WTC11 (cell line): ENCODE measurements around the gene DEPDC5. TPM values are rescaled to one million over a fixed set of nuclear protein-coding genes. Genes with fewer than 3 reads are reported as not detected.

Source experiments
- ATAC-seq: fragments of 200-7000 bp; cut with Tn5 transposase; 2 replicates; pipeline ENCODE4 v1.10.0; 2021; ENCODE audit warnings: mild to moderate bottlenecking, moderate library complexity
- CTCF ChIA-PET: fragments of 300-600 bp; sonication (Branson Sonifier 250); formaldehyde crosslinking; loops from one replicate; lab custom pipeline; 2021; ENCODE audit warnings: antibody characterized with exemption; lab: Charles Lee
- POLR2A ChIA-PET: fragments of 350-600 bp; sonication (Branson Sonifier 250); formaldehyde crosslinking; loops from one replicate; lab custom pipeline; 2021; ENCODE audit warnings: antibody characterized with exemption; lab: Charles Lee
- DNase-seq: peaks from one replicate; pipeline ENCODE4 v3.0.0; 2021; ENCODE audit warnings: low spot score
- H3K27ac Mint-ChIP-seq: 2 replicates; pipeline ENCODE4 v1.8.0; 2021; ENCODE audit warnings: mixed read lengths
- H3K27me3 Mint-ChIP-seq: 2 replicates; pipeline ENCODE4 v1.8.0; 2021; ENCODE audit warnings: low read depth, mild to moderate bottlenecking, moderate library complexity, mixed read lengths
- H3K36me3 Mint-ChIP-seq: 2 replicates; pipeline ENCODE4 v1.8.0; 2021; ENCODE audit warnings: mixed read lengths
- H3K4me1 Mint-ChIP-seq: 2 replicates; pipeline ENCODE4 v1.8.0; 2022; ENCODE audit warnings: mixed read lengths
- H3K4me3 Mint-ChIP-seq: 2 replicates; pipeline ENCODE4 v1.8.0; 2021; ENCODE audit warnings: mild to moderate bottlenecking, moderate library complexity, mixed read lengths
- H3K9me3 Mint-ChIP-seq: 2 replicates; pipeline ENCODE4 v1.8.0; 2021; ENCODE audit warnings: mixed read lengths
- ATF3 ChIP-seq: sonication (generic); formaldehyde crosslinking; conservative IDR thresholded peaks from 2 replicates; pipeline ENCODE4 v1.8.1; 2022; ENCODE audit warnings: mild to moderate bottlenecking, missing genetic modification reagents
- ESRRA ChIP-seq: sonication (generic); formaldehyde crosslinking; IDR thresholded peaks from 2 replicates; pipeline ENCODE4 v1.8.1; 2022; ENCODE audit warnings: mild to moderate bottlenecking, missing genetic modification reagents, borderline replicate concordance
- ETV6 ChIP-seq: sonication (generic); formaldehyde crosslinking; IDR thresholded peaks from 2 replicates; pipeline ENCODE4 v1.8.1; 2022; ENCODE audit warnings: mild to moderate bottlenecking, missing genetic modification reagents
- IRF2 ChIP-seq: sonication (generic); formaldehyde crosslinking; IDR thresholded peaks from 2 replicates; pipeline ENCODE4 v1.8.0; 2022; ENCODE audit warnings: low read depth, missing genetic modification reagents, borderline replicate concordance
- MYBL2 ChIP-seq: sonication (generic); formaldehyde crosslinking; IDR thresholded peaks from 2 replicates; pipeline ENCODE4 v1.8.1; 2023; ENCODE audit warnings: mild to moderate bottlenecking, moderate library complexity, missing genetic modification reagents
- NFATC4 ChIP-seq: fragments of 250-450 bp; sonication (Bioruptor Pico); IDR thresholded peaks from 2 replicates; pipeline ENCODE4 v1.9.0; 2021; ENCODE audit warnings: mild to moderate bottlenecking
- NFE2L1 ChIP-seq: sonication (generic); formaldehyde crosslinking; IDR thresholded peaks from 2 replicates; pipeline ENCODE4 v1.8.1; 2023; ENCODE audit warnings: missing genetic modification reagents
- NR1H2 ChIP-seq: sonication (generic); formaldehyde crosslinking; IDR thresholded peaks from 2 replicates; pipeline ENCODE4 v1.9.0; 2021; ENCODE audit warnings: mild to moderate bottlenecking, moderate library complexity, missing genetic modification reagents
- PRRX2 ChIP-seq: fragments of 250-450 bp; sonication (Bioruptor Pico); IDR thresholded peaks from 2 replicates; pipeline ENCODE4 v1.8.0; 2021; ENCODE audit warnings: mild to moderate bottlenecking
- RELA ChIP-seq: sonication (generic); formaldehyde crosslinking; IDR thresholded peaks from 2 replicates; pipeline ENCODE4 v1.8.1; 2022; ENCODE audit warnings: missing genetic modification reagents, mild to moderate bottlenecking, borderline replicate concordance
- SP1 ChIP-seq: sonication (generic); formaldehyde crosslinking; conservative IDR thresholded peaks from 2 replicates; pipeline ENCODE4 v1.8.1; 2022; ENCODE audit warnings: missing genetic modification reagents
- TEAD1 ChIP-seq: sonication (generic); formaldehyde crosslinking; IDR thresholded peaks from 2 replicates; pipeline ENCODE4 v1.8.0; 2022; ENCODE audit warnings: mild to moderate bottlenecking, missing genetic modification reagents
- ZNF138 ChIP-seq: sonication (generic); formaldehyde crosslinking; conservative IDR thresholded peaks from 2 replicates; pipeline ENCODE4 v1.8.1; 2022; ENCODE audit warnings: mild to moderate bottlenecking, moderate library complexity, missing genetic modification reagents
- ZNF232 ChIP-seq: sonication (generic); formaldehyde crosslinking; IDR thresholded peaks from 2 replicates; pipeline ENCODE4 v1.8.0; 2022; ENCODE audit warnings: mild to moderate bottlenecking, missing genetic modification reagents
- ZNF263 ChIP-seq: sonication (generic); formaldehyde crosslinking; IDR thresholded peaks from 2 replicates; pipeline ENCODE4 v1.8.1; 2022; ENCODE audit warnings: low read depth, mild to moderate bottlenecking, moderate library complexity, missing genetic modification reagents
- ZNF425 ChIP-seq: fragments of 250-450 bp; sonication (Bioruptor Pico); conservative IDR thresholded peaks from 2 replicates; pipeline ENCODE4 v1.9.0; 2021; ENCODE audit warnings: mild to moderate bottlenecking
- total RNA-seq: library from RNA; stranded (reverse); gene quantifications from 3 replicates; pipeline ENCODE4 v1.2.3, GENCODE V29; 2021
- TF ChIP-seq, protein P1 (sequence below): fragments of 250-450 bp; sonication (Bioruptor Pico); IDR thresholded peaks from 2 replicates; pipeline ENCODE4 v1.9.0; 2021; ENCODE audit warnings: mild to moderate bottlenecking
- TF ChIP-seq, protein P2 (sequence below): fragments of 250-450 bp; sonication (Bioruptor Pico); IDR thresholded peaks from 2 replicates; pipeline ENCODE4 v1.9.0; 2021; ENCODE audit warnings: mild to moderate bottlenecking
- TF ChIP-seq, protein P3 (sequence below): fragments of 200-600 bp; IDR thresholded peaks from 2 replicates; pipeline ENCODE4 v1.8.0; 2022; ENCODE audit warnings: antibody characterized with exemption
- TF ChIP-seq, protein P4 (sequence below): fragments of 250-450 bp; sonication (Bioruptor Pico); IDR thresholded peaks from 2 replicates; pipeline ENCODE4 v1.9.0; 2021; ENCODE audit warnings: mild to moderate bottlenecking, borderline replicate concordance

DEPDC5 gene
- total RNA-seq, 1 experiment from 2014 or later, result 40.5 TPM

- ATAC-seq (no peak), DNase-seq (no peak)
- Mint-ChIP-seq H3K27me3 (no peaks in the 10 kb centered on the region), H3K4me1 (peaks cover 43% of the 10 kb centered on the region), H3K4me3 (peak overlapping the region; percentile 81), H3K9me3 (no peaks in the 10 kb centered on the region), H3K27ac (peak overlapping the region; percentile 100), H3K36me3 (peaks cover 6% of the 10 kb centered on the region)
- no peak for TF ChIP-seq ZNF232 (CRISPR knock-in tag)
- TF ChIP-seq, protein P1, sequence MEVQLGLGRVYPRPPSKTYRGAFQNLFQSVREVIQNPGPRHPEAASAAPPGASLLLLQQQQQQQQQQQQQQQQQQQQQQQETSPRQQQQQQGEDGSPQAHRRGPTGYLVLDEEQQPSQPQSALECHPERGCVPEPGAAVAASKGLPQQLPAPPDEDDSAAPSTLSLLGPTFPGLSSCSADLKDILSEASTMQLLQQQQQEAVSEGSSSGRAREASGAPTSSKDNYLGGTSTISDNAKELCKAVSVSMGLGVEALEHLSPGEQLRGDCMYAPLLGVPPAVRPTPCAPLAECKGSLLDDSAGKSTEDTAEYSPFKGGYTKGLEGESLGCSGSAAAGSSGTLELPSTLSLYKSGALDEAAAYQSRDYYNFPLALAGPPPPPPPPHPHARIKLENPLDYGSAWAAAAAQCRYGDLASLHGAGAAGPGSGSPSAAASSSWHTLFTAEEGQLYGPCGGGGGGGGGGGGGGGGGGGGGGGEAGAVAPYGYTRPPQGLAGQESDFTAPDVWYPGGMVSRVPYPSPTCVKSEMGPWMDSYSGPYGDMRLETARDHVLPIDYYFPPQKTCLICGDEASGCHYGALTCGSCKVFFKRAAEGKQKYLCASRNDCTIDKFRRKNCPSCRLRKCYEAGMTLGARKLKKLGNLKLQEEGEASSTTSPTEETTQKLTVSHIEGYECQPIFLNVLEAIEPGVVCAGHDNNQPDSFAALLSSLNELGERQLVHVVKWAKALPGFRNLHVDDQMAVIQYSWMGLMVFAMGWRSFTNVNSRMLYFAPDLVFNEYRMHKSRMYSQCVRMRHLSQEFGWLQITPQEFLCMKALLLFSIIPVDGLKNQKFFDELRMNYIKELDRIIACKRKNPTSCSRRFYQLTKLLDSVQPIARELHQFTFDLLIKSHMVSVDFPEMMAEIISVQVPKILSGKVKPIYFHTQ (CRISPR knock-in tag), result no peak
- TF ChIP-seq ETV6, result no peak
- TF ChIP-seq IRF2 (CRISPR knock-in tag), result no peak
- TF ChIP-seq ATF3, result no peak
- TF ChIP-seq SP1 (CRISPR knock-in tag), result no peak
- TF ChIP-seq NR1H2, result no peak
- ChIA-PET CTCF (interaction anchor here (1.4 to 3.9 kb wide), 3 partner anchors 87 to 218 kb away, joined by 5 to 38 read pairs (median 7); no protein-coding TSS in a partner anchor), POLR2A (interaction anchor here (1.0 to 1.2 kb wide), 7 partner anchors 11 to 218 kb away, joined by 3 to 6 read pairs (median 4); partner anchors contain the start of gene PISD)
These were observed 1.5 kb upstream of the DEPDC5 start for GRCh38 chr22:31752096-31752847.

DNA sequence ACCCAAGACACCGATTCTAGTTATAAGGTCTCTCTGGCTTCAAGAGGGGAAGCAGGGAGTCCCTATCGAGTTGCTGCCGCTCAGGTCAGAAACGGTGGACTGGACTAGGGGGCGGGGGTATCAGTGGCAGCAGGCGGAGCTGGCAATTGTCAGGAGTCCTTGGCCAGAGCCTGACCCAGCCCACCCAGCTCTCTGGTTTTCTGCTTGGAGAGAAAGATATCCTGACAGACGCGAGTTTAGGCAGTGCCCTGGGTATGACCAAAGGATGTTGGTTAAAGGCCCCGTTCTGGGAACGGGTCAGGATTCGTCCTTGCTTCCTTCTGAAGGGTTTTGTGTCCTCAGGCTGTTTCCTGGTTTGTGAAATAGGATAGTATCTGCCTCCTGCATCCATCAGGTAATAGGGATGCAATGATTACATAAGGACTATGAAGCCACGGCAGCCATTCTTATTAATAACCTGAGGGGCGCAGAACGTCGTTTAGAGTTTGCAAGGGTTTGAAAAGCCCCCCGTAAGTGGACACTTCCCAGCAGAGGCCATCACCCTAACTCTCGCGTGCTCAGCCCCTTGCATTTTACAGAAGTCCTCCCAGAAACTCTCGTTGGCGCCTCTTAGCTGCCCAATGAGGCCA lies 700 bp upstream of the DEPDC5 start:
- DNase-seq (peak; percentile 84), ATAC-seq (peak; percentile 62)
- Mint-ChIP-seq H3K4me1 (peaks cover 34% of the 10 kb centered on the region), H3K36me3 (peaks cover 1% of the 10 kb centered on the region; the same call in 1 of the 2 replicates), H3K27ac (peak overlapping the region; percentile 100), H3K9me3 (no peaks in the 10 kb centered on the region), H3K4me3 (peak overlapping the region; percentile 81), H3K27me3 (no peaks in the 10 kb centered on the region)
- TF ChIP-seq, protein P2, sequence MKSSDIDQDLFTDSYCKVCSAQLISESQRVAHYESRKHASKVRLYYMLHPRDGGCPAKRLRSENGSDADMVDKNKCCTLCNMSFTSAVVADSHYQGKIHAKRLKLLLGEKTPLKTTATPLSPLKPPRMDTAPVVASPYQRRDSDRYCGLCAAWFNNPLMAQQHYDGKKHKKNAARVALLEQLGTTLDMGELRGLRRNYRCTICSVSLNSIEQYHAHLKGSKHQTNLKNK (CRISPR knock-in tag), result no peak
- no peak for TF ChIP-seq MYBL2 (CRISPR knock-in tag)
- no peak for TF ChIP-seq TEAD1 (CRISPR knock-in tag)
- TF ChIP-seq ESRRA (CRISPR knock-in tag), result no peak
- TF ChIP-seq NFATC4 (CRISPR knock-in tag), result no peak
- TF ChIP-seq, protein P3, sequence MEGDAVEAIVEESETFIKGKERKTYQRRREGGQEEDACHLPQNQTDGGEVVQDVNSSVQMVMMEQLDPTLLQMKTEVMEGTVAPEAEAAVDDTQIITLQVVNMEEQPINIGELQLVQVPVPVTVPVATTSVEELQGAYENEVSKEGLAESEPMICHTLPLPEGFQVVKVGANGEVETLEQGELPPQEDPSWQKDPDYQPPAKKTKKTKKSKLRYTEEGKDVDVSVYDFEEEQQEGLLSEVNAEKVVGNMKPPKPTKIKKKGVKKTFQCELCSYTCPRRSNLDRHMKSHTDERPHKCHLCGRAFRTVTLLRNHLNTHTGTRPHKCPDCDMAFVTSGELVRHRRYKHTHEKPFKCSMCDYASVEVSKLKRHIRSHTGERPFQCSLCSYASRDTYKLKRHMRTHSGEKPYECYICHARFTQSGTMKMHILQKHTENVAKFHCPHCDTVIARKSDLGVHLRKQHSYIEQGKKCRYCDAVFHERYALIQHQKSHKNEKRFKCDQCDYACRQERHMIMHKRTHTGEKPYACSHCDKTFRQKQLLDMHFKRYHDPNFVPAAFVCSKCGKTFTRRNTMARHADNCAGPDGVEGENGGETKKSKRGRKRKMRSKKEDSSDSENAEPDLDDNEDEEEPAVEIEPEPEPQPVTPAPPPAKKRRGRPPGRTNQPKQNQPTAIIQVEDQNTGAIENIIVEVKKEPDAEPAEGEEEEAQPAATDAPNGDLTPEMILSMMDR, result no peak
- TF ChIP-seq NFE2L1 (CRISPR knock-in tag), result no peak
- TF ChIP-seq ZNF425 (CRISPR knock-in tag), result no peak
- no peak for TF ChIP-seq NR1H2
- no peak for TF ChIP-seq ZNF138 (CRISPR knock-in tag)
- no peak for TF ChIP-seq PRRX2 (CRISPR knock-in tag)
- no peak for TF ChIP-seq ZNF263 (CRISPR knock-in tag)
- TF ChIP-seq, protein P4, sequence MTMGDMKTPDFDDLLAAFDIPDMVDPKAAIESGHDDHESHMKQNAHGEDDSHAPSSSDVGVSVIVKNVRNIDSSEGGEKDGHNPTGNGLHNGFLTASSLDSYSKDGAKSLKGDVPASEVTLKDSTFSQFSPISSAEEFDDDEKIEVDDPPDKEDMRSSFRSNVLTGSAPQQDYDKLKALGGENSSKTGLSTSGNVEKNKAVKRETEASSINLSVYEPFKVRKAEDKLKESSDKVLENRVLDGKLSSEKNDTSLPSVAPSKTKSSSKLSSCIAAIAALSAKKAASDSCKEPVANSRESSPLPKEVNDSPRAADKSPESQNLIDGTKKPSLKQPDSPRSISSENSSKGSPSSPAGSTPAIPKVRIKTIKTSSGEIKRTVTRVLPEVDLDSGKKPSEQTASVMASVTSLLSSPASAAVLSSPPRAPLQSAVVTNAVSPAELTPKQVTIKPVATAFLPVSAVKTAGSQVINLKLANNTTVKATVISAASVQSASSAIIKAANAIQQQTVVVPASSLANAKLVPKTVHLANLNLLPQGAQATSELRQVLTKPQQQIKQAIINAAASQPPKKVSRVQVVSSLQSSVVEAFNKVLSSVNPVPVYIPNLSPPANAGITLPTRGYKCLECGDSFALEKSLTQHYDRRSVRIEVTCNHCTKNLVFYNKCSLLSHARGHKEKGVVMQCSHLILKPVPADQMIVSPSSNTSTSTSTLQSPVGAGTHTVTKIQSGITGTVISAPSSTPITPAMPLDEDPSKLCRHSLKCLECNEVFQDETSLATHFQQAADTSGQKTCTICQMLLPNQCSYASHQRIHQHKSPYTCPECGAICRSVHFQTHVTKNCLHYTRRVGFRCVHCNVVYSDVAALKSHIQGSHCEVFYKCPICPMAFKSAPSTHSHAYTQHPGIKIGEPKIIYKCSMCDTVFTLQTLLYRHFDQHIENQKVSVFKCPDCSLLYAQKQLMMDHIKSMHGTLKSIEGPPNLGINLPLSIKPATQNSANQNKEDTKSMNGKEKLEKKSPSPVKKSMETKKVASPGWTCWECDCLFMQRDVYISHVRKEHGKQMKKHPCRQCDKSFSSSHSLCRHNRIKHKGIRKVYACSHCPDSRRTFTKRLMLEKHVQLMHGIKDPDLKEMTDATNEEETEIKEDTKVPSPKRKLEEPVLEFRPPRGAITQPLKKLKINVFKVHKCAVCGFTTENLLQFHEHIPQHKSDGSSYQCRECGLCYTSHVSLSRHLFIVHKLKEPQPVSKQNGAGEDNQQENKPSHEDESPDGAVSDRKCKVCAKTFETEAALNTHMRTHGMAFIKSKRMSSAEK (CRISPR knock-in tag), result no peak
- TF ChIP-seq RELA (CRISPR knock-in tag), result no peak
- ChIA-PET CTCF (interaction anchor here (1.2 to 3.9 kb wide), 4 partner anchors 87 to 217 kb away, joined by 3 to 38 read pairs (median 6); no protein-coding TSS in a partner anchor), POLR2A (interaction anchor here (0.6 to 1.2 kb wide), 7 partner anchors 12 to 711 kb away, joined by 3 to 6 read pairs (median 4); partner anchors contain the start of gene PISD)
